Panc1 (cell line): ENCODE results near the gene PTH2. TPM values are rescaled to one million over a fixed set of nuclear protein-coding genes. Genes with fewer than 3 reads are reported as not detected.

ENCODE experiments used
- ATAC-seq: fragments of 200-7000 bp; cut with Tn5 transposase; 2 replicates; pipeline ENCODE4 v1.9.1; 2020; ENCODE audit warnings: mild to moderate bottlenecking, moderate library complexity
- BruUV-seq: library from RNA; stranded (reverse); fragments of 400-500 nt; replicated peaks from 2 replicates; lab custom pipeline; 2021; lab: Mats Ljungman, UMichigan
- CTCF ChIA-PET: fragments of 300-600 bp; sonication (Branson Sonifier 250); formaldehyde crosslinking; loops from one replicate; lab custom pipeline; 2022; ENCODE audit warnings: antibody characterized with exemption; lab: Charles Lee
- POLR2A ChIA-PET: fragments of 300-600 bp; sonication (Branson Sonifier 250); formaldehyde crosslinking; loops from one replicate; lab custom pipeline; 2022; ENCODE audit warnings: antibody characterized with exemption; lab: Charles Lee
- DNase-seq: peaks from one replicate; pipeline ENCODE4 v3.0.0-alpha.2; 2010; ENCODE audit warnings: low read depth, low spot score
- H3K27ac ChIP-seq: 2 replicates; pipeline ENCODE4 v1.5.1; 2011; ENCODE audit warnings: mild to moderate bottlenecking, low read length, inconsistent platforms
- H3K27me3 ChIP-seq: fragments of 200-500 bp; sonication (Bioruptor generic); 2 replicates; pipeline ENCODE4 v1.6.0; 2014; ENCODE audit warnings: low read length, inconsistent platforms; ENCODE audit not compliant: control insufficient read depth, insufficient read depth
- H3K36me3 ChIP-seq: fragments of 200-500 bp; sonication (Bioruptor generic); 2 replicates; pipeline ENCODE4 v1.5.1; 2014; ENCODE audit warnings: inconsistent platforms, mild to moderate bottlenecking, low read length, moderate library complexity; ENCODE audit not compliant: control insufficient read depth, insufficient read depth
- H3K4me1 ChIP-seq: 2 replicates; pipeline ENCODE4 v1.5.1; 2011; ENCODE audit warnings: inconsistent platforms, mild to moderate bottlenecking, low read length, moderate library complexity; ENCODE audit not compliant: control insufficient read depth, insufficient read depth
- H3K4me3 ChIP-seq, 2 experiments: 2 replicates each; pipeline ENCODE4 v1.5.1; 2011 to 2012; ENCODE audit warnings: low read depth in 2 of 2, low read length in 2 of 2, mild to moderate bottlenecking in 2 of 2, inconsistent platforms in 1 of 2, moderate library complexity in 1 of 2
- H3K9me3 ChIP-seq: fragments of 200-500 bp; sonication (Bioruptor generic); 2 replicates; pipeline ENCODE4 v1.5.1; 2014; ENCODE audit warnings: low read depth, mild to moderate bottlenecking, inconsistent platforms, low read length, moderate library complexity; ENCODE audit not compliant: control insufficient read depth, insufficient read depth
- POLR2AphosphoS5 ChIP-seq: IDR thresholded peaks from 2 replicates; pipeline ENCODE4 v1.6.1; 2012; ENCODE audit warnings: mild to moderate bottlenecking, low read depth, low read length, moderate library complexity
- SIN3A ChIP-seq: IDR thresholded peaks from 2 replicates; pipeline ENCODE4 v1.6.1; 2012; ENCODE audit warnings: low read depth, mild to moderate bottlenecking, low read length, moderate library complexity, borderline replicate concordance; ENCODE audit not compliant: insufficient read depth
- TCF7L2 ChIP-seq: IDR thresholded peaks from 2 replicates; pipeline ENCODE4 v1.6.1; 2011; ENCODE audit warnings: mild to moderate bottlenecking, low read depth, low read length, inconsistent platforms
- in situ Hi-C: cut with HindIII; loops from 2 replicates; pipeline ENCODE4 v1.10.0; 2016; ENCODE audit warnings: low sequenced_read_pairs, low pct_unique_long_range_greater_than_20kb
- intact Hi-C: fragments of 100-400 bp; cut with micrococcal nuclease; formaldehyde crosslinking; loops from one replicate; pipeline ENCODE4 v1.10.0; 2022; ENCODE audit not compliant: unreplicated experiment
- total RNA-seq: library from RNA; stranded (reverse); gene quantifications from one replicate; pipeline ENCODE4 v1.2.1, GENCODE V29; 2021; ENCODE audit not compliant: unreplicated experiment
- TF ChIP-seq, protein P1 (sequence below): fragments of 450-650 bp; IDR thresholded peaks from 2 replicates; pipeline ENCODE4 v1.5.1; 2017; ENCODE audit warnings: mild to moderate bottlenecking
- TF ChIP-seq, protein P2 (sequence below), 2 experiments: IDR thresholded peaks; 2 replicates each; pipeline ENCODE4 v1.6.1; 2011 to 2012; ENCODE audit warnings: low read depth in 2 of 2, control low read depth in 1 of 2, low read length in 1 of 2, mild to moderate bottlenecking in 1 of 2, moderate library complexity in 1 of 2; ENCODE audit not compliant: insufficient read depth in 1 of 2

The PTH2 gene
- total RNA-seq, 1 experiment from 2014 or later = not detected

DNA sequence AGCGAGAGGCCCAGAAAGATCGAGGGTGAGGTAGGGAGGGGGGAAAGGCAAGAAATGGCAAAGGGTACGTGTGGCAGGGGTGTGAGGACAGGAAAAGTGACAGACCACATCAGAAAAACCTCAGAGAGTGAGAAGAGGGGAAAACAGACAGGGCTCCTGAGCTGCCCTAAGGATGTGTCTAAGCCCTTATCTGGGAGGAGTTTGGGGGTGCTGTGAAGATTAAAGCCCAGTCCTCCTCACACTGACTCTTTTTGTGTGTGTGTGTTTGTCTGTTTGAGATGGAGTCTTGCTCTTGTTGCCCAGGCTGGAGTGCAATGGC lies 703 bp upstream of the PTH2 start:
- H3K27ac ChIP-seq = no peak overlapping the region
- H3K36me3 ChIP-seq = no peaks in the 10 kb centered on the region
- BruUV-seq = no TSS peak
- H3K9me3 ChIP-seq = no peaks in the 10 kb centered on the region
- DNase-seq (no peak), ATAC-seq (no peak)
- no peak overlapping the region for H3K4me3 ChIP-seq
- TF ChIP-seq TCF7L2 (no peak), SIN3A (no peak), POLR2AphosphoS5 (no peak)
- TF ChIP-seq, protein P1, sequence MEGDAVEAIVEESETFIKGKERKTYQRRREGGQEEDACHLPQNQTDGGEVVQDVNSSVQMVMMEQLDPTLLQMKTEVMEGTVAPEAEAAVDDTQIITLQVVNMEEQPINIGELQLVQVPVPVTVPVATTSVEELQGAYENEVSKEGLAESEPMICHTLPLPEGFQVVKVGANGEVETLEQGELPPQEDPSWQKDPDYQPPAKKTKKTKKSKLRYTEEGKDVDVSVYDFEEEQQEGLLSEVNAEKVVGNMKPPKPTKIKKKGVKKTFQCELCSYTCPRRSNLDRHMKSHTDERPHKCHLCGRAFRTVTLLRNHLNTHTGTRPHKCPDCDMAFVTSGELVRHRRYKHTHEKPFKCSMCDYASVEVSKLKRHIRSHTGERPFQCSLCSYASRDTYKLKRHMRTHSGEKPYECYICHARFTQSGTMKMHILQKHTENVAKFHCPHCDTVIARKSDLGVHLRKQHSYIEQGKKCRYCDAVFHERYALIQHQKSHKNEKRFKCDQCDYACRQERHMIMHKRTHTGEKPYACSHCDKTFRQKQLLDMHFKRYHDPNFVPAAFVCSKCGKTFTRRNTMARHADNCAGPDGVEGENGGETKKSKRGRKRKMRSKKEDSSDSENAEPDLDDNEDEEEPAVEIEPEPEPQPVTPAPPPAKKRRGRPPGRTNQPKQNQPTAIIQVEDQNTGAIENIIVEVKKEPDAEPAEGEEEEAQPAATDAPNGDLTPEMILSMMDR = no peak
- TF ChIP-seq, protein P2, sequence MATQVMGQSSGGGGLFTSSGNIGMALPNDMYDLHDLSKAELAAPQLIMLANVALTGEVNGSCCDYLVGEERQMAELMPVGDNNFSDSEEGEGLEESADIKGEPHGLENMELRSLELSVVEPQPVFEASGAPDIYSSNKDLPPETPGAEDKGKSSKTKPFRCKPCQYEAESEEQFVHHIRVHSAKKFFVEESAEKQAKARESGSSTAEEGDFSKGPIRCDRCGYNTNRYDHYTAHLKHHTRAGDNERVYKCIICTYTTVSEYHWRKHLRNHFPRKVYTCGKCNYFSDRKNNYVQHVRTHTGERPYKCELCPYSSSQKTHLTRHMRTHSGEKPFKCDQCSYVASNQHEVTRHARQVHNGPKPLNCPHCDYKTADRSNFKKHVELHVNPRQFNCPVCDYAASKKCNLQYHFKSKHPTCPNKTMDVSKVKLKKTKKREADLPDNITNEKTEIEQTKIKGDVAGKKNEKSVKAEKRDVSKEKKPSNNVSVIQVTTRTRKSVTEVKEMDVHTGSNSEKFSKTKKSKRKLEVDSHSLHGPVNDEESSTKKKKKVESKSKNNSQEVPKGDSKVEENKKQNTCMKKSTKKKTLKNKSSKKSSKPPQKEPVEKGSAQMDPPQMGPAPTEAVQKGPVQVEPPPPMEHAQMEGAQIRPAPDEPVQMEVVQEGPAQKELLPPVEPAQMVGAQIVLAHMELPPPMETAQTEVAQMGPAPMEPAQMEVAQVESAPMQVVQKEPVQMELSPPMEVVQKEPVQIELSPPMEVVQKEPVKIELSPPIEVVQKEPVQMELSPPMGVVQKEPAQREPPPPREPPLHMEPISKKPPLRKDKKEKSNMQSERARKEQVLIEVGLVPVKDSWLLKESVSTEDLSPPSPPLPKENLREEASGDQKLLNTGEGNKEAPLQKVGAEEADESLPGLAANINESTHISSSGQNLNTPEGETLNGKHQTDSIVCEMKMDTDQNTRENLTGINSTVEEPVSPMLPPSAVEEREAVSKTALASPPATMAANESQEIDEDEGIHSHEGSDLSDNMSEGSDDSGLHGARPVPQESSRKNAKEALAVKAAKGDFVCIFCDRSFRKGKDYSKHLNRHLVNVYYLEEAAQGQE (IDR thresholded peaks at IDR 0.05; ENCODE audit: insufficient read depth in 1 of 2, low read depth in 2 of 2, low read length in 1 of 2) = no peak
- H3K4me1 ChIP-seq = peaks cover 3% of the 10 kb centered on the region; the same call in 1 of the 2 replicates
- CTCF ChIA-PET = no interaction called here
- H3K27me3 ChIP-seq = peaks cover 10% of the 10 kb centered on the region
- intact Hi-C loops (no loop called here), in situ Hi-C loops (no loop called here)
- POLR2A ChIA-PET = no interaction called here

DNA sequence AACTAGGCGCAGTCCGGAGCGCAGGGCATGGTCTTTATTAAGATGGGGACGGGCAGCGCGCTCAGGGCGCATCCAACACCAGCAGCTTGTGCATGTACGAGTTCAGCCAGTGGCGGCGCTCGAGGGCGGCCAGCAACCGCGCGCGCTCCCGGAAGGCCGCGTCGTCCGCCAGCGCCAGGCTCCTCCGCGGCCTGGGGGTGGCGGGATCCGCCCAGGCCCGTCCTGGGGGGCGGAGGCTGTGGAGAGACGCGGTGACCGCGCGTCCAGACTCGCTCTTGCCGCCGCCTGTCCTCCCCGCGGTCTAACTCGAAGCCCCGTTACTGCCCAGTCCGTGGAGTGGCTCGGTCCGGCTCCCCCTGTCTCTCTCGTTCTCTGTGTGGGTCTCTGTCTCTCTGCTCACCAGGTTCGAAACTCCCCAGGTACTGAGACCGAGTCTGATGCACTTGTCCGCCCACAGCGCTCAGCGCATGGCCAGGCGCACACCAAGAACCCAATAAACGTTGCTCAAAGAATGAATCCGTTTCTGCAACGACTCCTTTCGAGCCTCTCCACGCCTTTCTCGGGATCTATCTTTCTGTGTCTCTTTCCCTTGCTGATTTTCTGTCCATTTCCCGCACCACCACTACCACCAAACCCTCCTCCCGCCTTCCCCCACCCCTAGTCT lies 702 bp downstream of the PTH2 start:
- peak; percentile 64 for ATAC-seq
- H3K27ac ChIP-seq = no peak overlapping the region
- DNase-seq = no peak
- in situ Hi-C loops = no loop called here
- ChIA-PET CTCF (no interaction called here), POLR2A (no interaction called here)
- intact Hi-C loops = no loop called here
- H3K36me3 ChIP-seq = no peaks in the 10 kb centered on the region
- peaks cover 3% of the 10 kb centered on the region; the same call in 1 of the 2 replicates for H3K4me1 ChIP-seq
- BruUV-seq = no TSS peak
- peak overlapping the region; percentile 20 to 35 for H3K4me3 ChIP-seq
- H3K9me3 ChIP-seq = no peaks in the 10 kb centered on the region
- H3K27me3 ChIP-seq = peaks cover 10% of the 10 kb centered on the region
- TF ChIP-seq, protein P2 (IDR thresholded peaks at IDR 0.05; ENCODE audit: insufficient read depth in 1 of 2, low read depth in 2 of 2, low read length in 1 of 2) = no peak
- TF ChIP-seq, protein P1 = peak; percentile 77
